ENCODE measurements around the gene TOM1L2.
A peak's percentile ranks its signal among the peaks of the same experiment; 100 is the strongest.

Gene TOM1L2

DNA sequence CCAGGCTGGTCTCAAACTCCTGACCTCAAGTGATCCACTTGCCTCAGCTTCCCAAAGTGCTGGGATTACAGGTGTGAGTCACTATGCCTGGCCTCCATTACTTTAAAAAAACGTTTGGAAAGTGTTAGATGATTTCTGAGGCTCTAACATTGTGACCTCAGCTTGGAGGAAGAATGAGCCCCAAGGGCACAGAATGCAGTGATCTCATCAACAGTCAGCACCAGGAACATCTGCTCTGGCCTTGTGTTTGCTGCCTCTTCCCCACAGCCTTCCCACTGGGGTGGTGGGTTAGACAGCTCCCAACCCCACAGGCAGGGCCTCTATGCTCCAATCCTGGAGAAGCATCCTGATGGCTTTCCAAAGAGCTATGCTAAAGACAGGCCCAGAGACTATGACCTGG, 97.7 kb downstream of the TOM1L2 start:
- H3K4me3 ChIP-seq (ENCODE audit: low read depth, low read length) = no peak overlapping the region
- no peak for TF ChIP-seq CTCF (IDR thresholded peaks at IDR 0.05; ENCODE audit: control insufficient read depth, extremely low read depth, insufficient read depth)
- DNase-seq (ENCODE audit: low read depth) = no peak

GRCh38 chr17:17873450-17873991, 98.7 kb downstream of the TOM1L2 start:
- no peak for TF ChIP-seq CTCF (IDR thresholded peaks at IDR 0.05; ENCODE audit: control insufficient read depth, extremely low read depth, insufficient read depth)
- H3K4me3 ChIP-seq (ENCODE audit: low read depth, low read length) = no peak overlapping the region
- no peak for DNase-seq (ENCODE audit: low read depth)

- H3K4me3 ChIP-seq (ENCODE audit: low read depth, low read length) = no peak overlapping the region
- no peak for DNase-seq (ENCODE audit: low read depth)
- no peak for TF ChIP-seq CTCF (IDR thresholded peaks at IDR 0.05; ENCODE audit: control insufficient read depth, extremely low read depth, insufficient read depth)
Observed at GRCh38 chr17:17872547-17873345, 99.5 kb downstream of the TOM1L2 start.

DNA sequence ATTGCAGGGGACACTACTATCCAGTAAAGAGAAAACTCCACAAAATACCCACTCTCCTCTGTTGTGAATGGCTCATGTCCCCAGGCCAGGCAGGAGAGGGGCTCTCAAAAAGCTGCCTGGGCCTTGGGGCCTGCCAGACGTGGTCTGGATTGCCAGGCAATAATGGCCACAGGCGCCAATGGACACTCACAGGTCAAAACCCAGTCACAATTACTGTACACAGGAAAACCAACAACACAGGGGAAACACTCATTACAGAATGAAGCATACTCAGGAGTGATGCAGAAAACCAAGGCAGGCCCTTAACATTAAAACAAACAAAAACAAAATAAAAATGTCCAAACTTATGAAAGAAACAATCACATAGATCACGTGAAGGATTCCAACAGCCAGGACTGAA, 100.3 kb downstream of the TOM1L2 start:
- no peak overlapping the region for H3K4me3 ChIP-seq (ENCODE audit: low read depth, low read length)
- no peak for DNase-seq (ENCODE audit: low read depth)
- no peak for TF ChIP-seq CTCF (IDR thresholded peaks at IDR 0.05; ENCODE audit: control insufficient read depth, extremely low read depth, insufficient read depth)

- 0 out of 2 replicates have a peak, but pooled peaks have one; percentile 1 for TF ChIP-seq CTCF (IDR thresholded peaks at IDR 0.05; ENCODE audit: control insufficient read depth, extremely low read depth, insufficient read depth)
- no peak overlapping the region for H3K4me3 ChIP-seq (ENCODE audit: low read depth, low read length)
- no peak for DNase-seq (ENCODE audit: low read depth)
Observed at GRCh38 chr17:17870247-17870646, 102.0 kb downstream of the TOM1L2 start.

DNA sequence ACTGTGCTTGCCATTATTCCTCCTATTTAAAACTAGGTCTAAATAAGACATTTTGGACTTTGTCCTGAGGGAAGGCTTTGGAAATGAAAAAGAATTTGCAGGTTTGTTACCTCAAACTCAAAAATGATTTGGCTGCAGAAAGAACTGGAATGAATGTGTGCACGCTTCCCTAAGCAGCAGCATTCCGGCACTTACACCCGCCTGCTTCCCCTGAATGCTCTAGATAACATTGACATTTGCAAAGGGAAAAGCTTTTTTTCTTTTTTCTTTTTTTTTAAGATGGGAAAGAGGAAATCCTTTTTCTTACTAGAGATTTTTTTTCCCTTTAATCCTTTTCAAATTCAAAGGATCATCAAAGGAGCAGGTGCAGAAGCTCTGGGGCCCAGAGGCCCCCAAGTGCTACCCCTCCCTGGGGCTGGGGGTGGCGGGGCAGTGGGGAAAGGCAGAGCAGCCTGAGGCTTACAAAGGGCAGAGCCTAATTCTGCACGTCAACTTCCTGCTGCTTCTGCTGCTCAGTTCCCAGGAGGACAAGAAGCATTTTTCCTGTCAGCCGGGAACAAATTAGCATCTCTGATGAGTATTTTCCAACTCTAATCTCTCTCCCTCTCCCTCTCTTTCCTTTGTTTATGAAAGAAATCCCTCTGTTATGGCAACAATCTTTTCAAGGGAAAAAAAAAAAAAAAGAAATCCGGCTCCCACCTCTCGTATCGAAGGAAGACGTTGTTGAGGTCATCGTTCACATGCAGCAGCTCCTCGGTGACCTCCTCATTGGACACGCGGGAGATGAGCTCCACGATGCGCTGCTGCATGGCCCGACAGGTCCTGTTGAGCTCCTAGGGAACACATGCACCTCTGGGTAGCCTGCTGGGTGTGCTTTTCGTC, 103.3 kb downstream of the TOM1L2 start:
- TF ChIP-seq CTCF (IDR thresholded peaks at IDR 0.05; ENCODE audit: control insufficient read depth, extremely low read depth, insufficient read depth) = no peak
- no peak for DNase-seq (ENCODE audit: low read depth)
- H3K4me3 ChIP-seq (ENCODE audit: low read depth, low read length) = no peak overlapping the region

Data from LNCaP clone FGC (cell line).